Measurements from ENCODE around the gene TM2D3. TPM values are rescaled to one million over a fixed set of nuclear protein-coding genes. Genes with fewer than 3 reads are reported as not detected.

The TM2D3 gene
- total RNA-seq, 1 experiment from 2014 or later = 35.2 TPM

GRCh38 chr15:101686718-101687117 is 34.5 kb upstream of the TM2D3 start:
- Histone ChIP-seq H3K9ac (ENCODE audit: low read length) (no peak overlapping the region), H4K20me1 (ENCODE audit: insufficient read depth) (no peaks in the 10 kb centered on the region), H3K79me2 (ENCODE audit: insufficient read depth, low read length) (no peaks in the 10 kb centered on the region), H3K4me2 (ENCODE audit: low read length) (no peak overlapping the region), H3K27me3 (ENCODE audit: insufficient read depth, low read length) (no peaks in the 10 kb centered on the region), H3K27ac (ENCODE audit: low read depth, low read length) (no peak overlapping the region), H2AFZ (ENCODE audit: low read depth, low read length, poor library complexity, severe bottlenecking) (no peak overlapping the region), H3K4me3 (replicated peaks in 1 of 2; ENCODE audit: low read depth in 1 of 2, low read length in 2 of 2) (no peak overlapping the region), H3K36me3 (ENCODE audit: control insufficient read depth in 1 of 2, insufficient read depth in 2 of 2, low read length in 2 of 2) (peaks cover 0 to 6% of the 10 kb centered on the region in 2 experiments; a peak in 1 of 4 replicates), H3K4me1 (ENCODE audit: control insufficient read depth in 1 of 2, insufficient read depth in 2 of 2, low read length in 2 of 2) (no peaks in the 10 kb centered on the region), H3K9me2 (ENCODE audit: insufficient read depth) (no peaks in the 10 kb centered on the region), H3K9me3 (ENCODE audit: control insufficient read depth in 1 of 2, insufficient read depth in 1 of 2, low read depth in 1 of 2, low read length in 2 of 2) (no peaks in the 10 kb centered on the region)
- intact Hi-C loops (cut with micrococcal nuclease) = no loop called here
- ChIA-PET POLR2A (no interaction called here), CTCF (no interaction called here), RAD21 (ENCODE audit: low non-redundant PET in 1 of 2, low total read pairs in 2 of 2, uncharacterized antibody in 2 of 2, unreplicated experiment in 2 of 2) (no interaction called here)
- BruUV-seq (replicated peaks) = no TSS peak
- TF ChIP-seq RAD21 (IDR thresholded peaks at IDR 0.05; ENCODE audit: low read depth) (no peak), SP1 (IDR thresholded peaks at IDR 0.05; ENCODE audit: low read depth) (no peak), ZBTB33 (IDR thresholded peaks at IDR 0.05; ENCODE audit: extremely low read depth, insufficient replicate concordance, low read length) (no peak), ZFX (IDR thresholded peaks at IDR 0.05) (no peak), POLR2A (IDR thresholded peaks at IDR 0.05; ENCODE audit: borderline replicate concordance, extremely low read depth, insufficient read depth, insufficient read length) (no peak), TCF7L2 (IDR thresholded peaks at IDR 0.05; ENCODE audit: borderline replicate concordance, extremely low read depth, insufficient read depth, insufficient read length) (no peak), ELF1 (IDR thresholded peaks at IDR 0.05; ENCODE audit: borderline replicate concordance, low read depth) (no peak), ZNF274 (IDR thresholded peaks at IDR 0.05; ENCODE audit: low read depth, low read length) (no peak), CBX3 (IDR thresholded peaks at IDR 0.05; ENCODE audit: low read depth) (no peak), EZH2phosphoT487 (IDR thresholded peaks at IDR 0.05; ENCODE audit: borderline replicate concordance) (no peak), POLR2AphosphoS5 (IDR thresholded peaks at IDR 0.05; ENCODE audit: low read depth, low read length) (no peak), JUND (IDR thresholded peaks at IDR 0.05) (no peak), SRF (IDR thresholded peaks at IDR 0.05; ENCODE audit: low read depth) (no peak)
- TF ChIP-seq, protein P1, sequence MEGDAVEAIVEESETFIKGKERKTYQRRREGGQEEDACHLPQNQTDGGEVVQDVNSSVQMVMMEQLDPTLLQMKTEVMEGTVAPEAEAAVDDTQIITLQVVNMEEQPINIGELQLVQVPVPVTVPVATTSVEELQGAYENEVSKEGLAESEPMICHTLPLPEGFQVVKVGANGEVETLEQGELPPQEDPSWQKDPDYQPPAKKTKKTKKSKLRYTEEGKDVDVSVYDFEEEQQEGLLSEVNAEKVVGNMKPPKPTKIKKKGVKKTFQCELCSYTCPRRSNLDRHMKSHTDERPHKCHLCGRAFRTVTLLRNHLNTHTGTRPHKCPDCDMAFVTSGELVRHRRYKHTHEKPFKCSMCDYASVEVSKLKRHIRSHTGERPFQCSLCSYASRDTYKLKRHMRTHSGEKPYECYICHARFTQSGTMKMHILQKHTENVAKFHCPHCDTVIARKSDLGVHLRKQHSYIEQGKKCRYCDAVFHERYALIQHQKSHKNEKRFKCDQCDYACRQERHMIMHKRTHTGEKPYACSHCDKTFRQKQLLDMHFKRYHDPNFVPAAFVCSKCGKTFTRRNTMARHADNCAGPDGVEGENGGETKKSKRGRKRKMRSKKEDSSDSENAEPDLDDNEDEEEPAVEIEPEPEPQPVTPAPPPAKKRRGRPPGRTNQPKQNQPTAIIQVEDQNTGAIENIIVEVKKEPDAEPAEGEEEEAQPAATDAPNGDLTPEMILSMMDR (IDR thresholded peaks at IDR 0.05 in 2 of 3, conservative IDR thresholded peaks at IDR 0.05 in 1 of 3; ENCODE audit: borderline replicate concordance in 1 of 3, insufficient read depth in 1 of 3, low read depth in 2 of 3, low read length in 2 of 3) = no peak
- TF ChIP-seq, protein P2, sequence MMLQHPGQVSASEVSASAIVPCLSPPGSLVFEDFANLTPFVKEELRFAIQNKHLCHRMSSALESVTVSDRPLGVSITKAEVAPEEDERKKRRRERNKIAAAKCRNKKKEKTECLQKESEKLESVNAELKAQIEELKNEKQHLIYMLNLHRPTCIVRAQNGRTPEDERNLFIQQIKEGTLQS (IDR thresholded peaks at IDR 0.05) = no peak
- TF ChIP-seq, protein P3, sequence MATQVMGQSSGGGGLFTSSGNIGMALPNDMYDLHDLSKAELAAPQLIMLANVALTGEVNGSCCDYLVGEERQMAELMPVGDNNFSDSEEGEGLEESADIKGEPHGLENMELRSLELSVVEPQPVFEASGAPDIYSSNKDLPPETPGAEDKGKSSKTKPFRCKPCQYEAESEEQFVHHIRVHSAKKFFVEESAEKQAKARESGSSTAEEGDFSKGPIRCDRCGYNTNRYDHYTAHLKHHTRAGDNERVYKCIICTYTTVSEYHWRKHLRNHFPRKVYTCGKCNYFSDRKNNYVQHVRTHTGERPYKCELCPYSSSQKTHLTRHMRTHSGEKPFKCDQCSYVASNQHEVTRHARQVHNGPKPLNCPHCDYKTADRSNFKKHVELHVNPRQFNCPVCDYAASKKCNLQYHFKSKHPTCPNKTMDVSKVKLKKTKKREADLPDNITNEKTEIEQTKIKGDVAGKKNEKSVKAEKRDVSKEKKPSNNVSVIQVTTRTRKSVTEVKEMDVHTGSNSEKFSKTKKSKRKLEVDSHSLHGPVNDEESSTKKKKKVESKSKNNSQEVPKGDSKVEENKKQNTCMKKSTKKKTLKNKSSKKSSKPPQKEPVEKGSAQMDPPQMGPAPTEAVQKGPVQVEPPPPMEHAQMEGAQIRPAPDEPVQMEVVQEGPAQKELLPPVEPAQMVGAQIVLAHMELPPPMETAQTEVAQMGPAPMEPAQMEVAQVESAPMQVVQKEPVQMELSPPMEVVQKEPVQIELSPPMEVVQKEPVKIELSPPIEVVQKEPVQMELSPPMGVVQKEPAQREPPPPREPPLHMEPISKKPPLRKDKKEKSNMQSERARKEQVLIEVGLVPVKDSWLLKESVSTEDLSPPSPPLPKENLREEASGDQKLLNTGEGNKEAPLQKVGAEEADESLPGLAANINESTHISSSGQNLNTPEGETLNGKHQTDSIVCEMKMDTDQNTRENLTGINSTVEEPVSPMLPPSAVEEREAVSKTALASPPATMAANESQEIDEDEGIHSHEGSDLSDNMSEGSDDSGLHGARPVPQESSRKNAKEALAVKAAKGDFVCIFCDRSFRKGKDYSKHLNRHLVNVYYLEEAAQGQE (IDR thresholded peaks at IDR 0.05; ENCODE audit: low read depth) = no peak
- DNase-seq (ENCODE audit: low read depth, low spot score) (no peak), ATAC-seq (no peak)

All from HCT116 (cell line).